Esophagus (tissue), 2 donors: ENCODE results near the gene BCL11A. TPM values are rescaled to one million over a fixed set of nuclear protein-coding genes. Genes with fewer than 3 reads are reported as not detected.
A peak's percentile ranks its signal among the peaks of the same experiment; 100 is the strongest.

ENCODE experiments used
- H3K27ac ChIP-seq, 2 donors: one replicate each; pipeline ENCODE4 v1.5.1; 2013; ENCODE audit warnings: low read depth in 2 of 2, mild to moderate bottlenecking in 2 of 2, inconsistent platforms in 1 of 2, low read length in 1 of 2, moderate library complexity in 1 of 2
- H3K27me3 ChIP-seq, 2 donors: one replicate each; pipeline ENCODE4 v1.6.1; 2013; ENCODE audit warnings: low read length in 2 of 2, control low read depth in 1 of 2, mild to moderate bottlenecking in 1 of 2; ENCODE audit not compliant: insufficient read depth in 2 of 2, control insufficient read depth in 1 of 2
- H3K36me3 ChIP-seq, 2 donors: one replicate each; pipeline ENCODE4 v1.6.1; 2013; ENCODE audit warnings: low read length in 1 of 2; ENCODE audit not compliant: control insufficient read depth in 2 of 2, insufficient read depth in 2 of 2
- H3K4me1 ChIP-seq, 2 donors: one replicate each; pipeline ENCODE4 v1.6.1; 2013; ENCODE audit warnings: low read length in 1 of 2; ENCODE audit not compliant: control insufficient read depth in 2 of 2, insufficient read depth in 2 of 2
- H3K4me3 ChIP-seq, 2 donors: one replicate each; pipeline ENCODE4 v1.5.1; 2013; ENCODE audit warnings: low read length in 2 of 2, mild to moderate bottlenecking in 2 of 2, low read depth in 1 of 2, moderate library complexity in 1 of 2
- H3K9me3 ChIP-seq, 2 donors: one replicate each; pipeline ENCODE4 v1.6.1; 2013; ENCODE audit warnings: mild to moderate bottlenecking in 2 of 2, low read depth in 1 of 2, low read length in 1 of 2, moderate library complexity in 1 of 2; ENCODE audit not compliant: control insufficient read depth in 2 of 2, insufficient read depth in 1 of 2
- WGBS, 2 donors: extraction: QIAGEN DNeasy Blood & Tissue Kit; methylation state at CpG; one replicate each; pipeline ENCODE4 v1.1.7; 2013; 5-methylcytosine and 5-hydroxymethylcytosine counted together
- polyA plus RNA-seq, 2 donors: library from polyadenylated mRNA; stranded (reverse); fragments of 200-250 nt; gene quantifications; one replicate each; pipeline ENCODE4 v1.2.3, GENCODE V29; 2013
- donor health status: healthy with polysubstance abuse.
- donor health status: Bipolar disorder and iron deficiency.

Gene BCL11A
- polyA plus RNA-seq = 10 to 100 TPM in 1 of 2 donors, 1 to 10 TPM in 1; 8.6 to 25.5 TPM

GRCh38 chr2:60553495-60554073 lies at the start of gene BCL11A:
Gene BCL11A, minus strand, starts transcription at chr2:60553654. Its CDS starts 384 bp downstream, at chr2:60553270.
- H3K9me3 ChIP-seq = no peaks in the 10 kb centered on the region
- H3K27ac ChIP-seq = peak within 1 kb of the TSS; percentile 81 to 93
- H3K36me3 ChIP-seq = no peaks in the 10 kb centered on the region
- WGBS, 2 donors = 1 to 2% methylated on average over 19 to 35 of the region's 35 CpGs
- no peaks in the 10 kb centered on the region for H3K4me1 ChIP-seq
- peak within 1 kb of the TSS; percentile 62 to 82 for H3K4me3 ChIP-seq
- peaks cover 0 to 3% of the 10 kb centered on the region in 2 donors for H3K27me3 ChIP-seq

GRCh38 chr2:60602828-60603532 lies 49.5 kb upstream of the BCL11A start:
- H3K36me3 ChIP-seq = no peaks in the 10 kb centered on the region
- no peaks in the 10 kb centered on the region for H3K4me1 ChIP-seq
- 21 to 41% methylated on average over 12 of the region's 12 CpGs for WGBS, 2 donors
- H3K27me3 ChIP-seq = no peaks in the 10 kb centered on the region
- H3K9me3 ChIP-seq = peaks cover 0 to 3% of the 10 kb centered on the region in 2 donors
- no peak overlapping the region for H3K27ac ChIP-seq
- H3K4me3 ChIP-seq = no peak overlapping the region

- Histone ChIP-seq H3K4me3 (no peak overlapping the region), H3K27me3 (no peaks in the 10 kb centered on the region), H3K4me1 (no peaks in the 10 kb centered on the region), H3K9me3 (peaks cover 0 to 3% of the 10 kb centered on the region in 2 donors), H3K27ac (no peak overlapping the region), H3K36me3 (no peaks in the 10 kb centered on the region)
- WGBS, 2 donors = 67 to 73% methylated on average over 6 of the region's 6 CpGs
These were observed 48.9 kb upstream of the BCL11A start for GRCh38 chr2:60602388-60602787.

- no peaks in the 10 kb centered on the region for H3K4me1 ChIP-seq
- no peaks in the 10 kb centered on the region for H3K36me3 ChIP-seq
- H3K9me3 ChIP-seq = peaks cover 0 to 3% of the 10 kb centered on the region in 2 donors
- H3K4me3 ChIP-seq = no peak overlapping the region
- WGBS, 2 donors = 68 to 92% methylated on average over 3 of the region's 3 CpGs
- no peak overlapping the region for H3K27ac ChIP-seq
- H3K27me3 ChIP-seq = no peaks in the 10 kb centered on the region
These were observed 44.8 kb upstream of the BCL11A start for GRCh38 chr2:60598271-60598670.

GRCh38 chr2:60597346-60597745 lies 43.9 kb upstream of the BCL11A start:
- no peak overlapping the region for H3K27ac ChIP-seq
- no peak overlapping the region for H3K4me3 ChIP-seq
- H3K4me1 ChIP-seq = no peaks in the 10 kb centered on the region
- H3K36me3 ChIP-seq = no peaks in the 10 kb centered on the region
- H3K27me3 ChIP-seq = no peaks in the 10 kb centered on the region
- H3K9me3 ChIP-seq = peaks cover 0 to 3% of the 10 kb centered on the region in 2 donors
- WGBS, 2 donors = 45 to 61% methylated on average over 2 of the region's 2 CpGs

GRCh38 chr2:60596411-60596810 lies 43.0 kb upstream of the BCL11A start:
- 74 to 77% methylated on average over 2 of the region's 2 CpGs for WGBS, 2 donors
- no peaks in the 10 kb centered on the region for H3K4me1 ChIP-seq
- no peak overlapping the region for H3K27ac ChIP-seq
- H3K27me3 ChIP-seq = no peaks in the 10 kb centered on the region
- no peaks in the 10 kb centered on the region for H3K36me3 ChIP-seq
- peaks cover 0 to 3% of the 10 kb centered on the region in 2 donors for H3K9me3 ChIP-seq
- H3K4me3 ChIP-seq = no peak overlapping the region

- 82 to 86% methylated on average over 4 of the region's 4 CpGs for WGBS, 2 donors
- Histone ChIP-seq H3K27me3 (no peaks in the 10 kb centered on the region), H3K27ac (no peak overlapping the region), H3K4me3 (no peak overlapping the region), H3K9me3 (peaks cover 0 to 3% of the 10 kb centered on the region in 2 donors), H3K36me3 (no peaks in the 10 kb centered on the region), H3K4me1 (no peaks in the 10 kb centered on the region)
These were observed 42.5 kb upstream of the BCL11A start for GRCh38 chr2:60595953-60596352.

- H3K36me3 ChIP-seq = no peaks in the 10 kb centered on the region
- no peaks in the 10 kb centered on the region for H3K4me1 ChIP-seq
- no peak overlapping the region for H3K4me3 ChIP-seq
- no peaks in the 10 kb centered on the region for H3K9me3 ChIP-seq
- H3K27me3 ChIP-seq = no peaks in the 10 kb centered on the region
- no peak overlapping the region for H3K27ac ChIP-seq
These were observed 35.6 kb upstream of the BCL11A start for GRCh38 chr2:60589104-60589503.

- WGBS, 2 donors = 47 to 55% methylated on average over 6 of the region's 6 CpGs
- H3K36me3 ChIP-seq = no peaks in the 10 kb centered on the region
- no peaks in the 10 kb centered on the region for H3K4me1 ChIP-seq
- no peak overlapping the region for H3K4me3 ChIP-seq
- H3K27ac ChIP-seq = no peak overlapping the region
- H3K9me3 ChIP-seq = no peaks in the 10 kb centered on the region
- no peaks in the 10 kb centered on the region for H3K27me3 ChIP-seq
These were observed 32.6 kb upstream of the BCL11A start for GRCh38 chr2:60586081-60586480.

- 93 to 96% methylated on average over 25 of the region's 25 CpGs for WGBS, 2 donors
- Histone ChIP-seq H3K36me3 (no peaks in the 10 kb centered on the region), H3K4me3 (no peak overlapping the region), H3K27ac (no peak overlapping the region), H3K27me3 (no peaks in the 10 kb centered on the region), H3K9me3 (no peaks in the 10 kb centered on the region), H3K4me1 (no peaks in the 10 kb centered on the region)
These were observed 31.8 kb upstream of the BCL11A start for GRCh38 chr2:60585276-60585675.
